COR-L47 (cell line): ENCODE results near the gene SLIT3.

Source experiments
- DNase-seq: peaks from one replicate; lab custom pipeline; 2025; lab: John Stamatoyannopoulos, UW

SLIT3 gene

GRCh38 chr5:169174923-169175322, 126.0 kb downstream of the SLIT3 start:
- DNase-seq = no peak

GRCh38 chr5:169173372-169173771, 127.6 kb downstream of the SLIT3 start:
- no peak for DNase-seq

- no peak for DNase-seq
Observed at GRCh38 chr5:169171515-169171914, 129.4 kb downstream of the SLIT3 start.

DNA sequence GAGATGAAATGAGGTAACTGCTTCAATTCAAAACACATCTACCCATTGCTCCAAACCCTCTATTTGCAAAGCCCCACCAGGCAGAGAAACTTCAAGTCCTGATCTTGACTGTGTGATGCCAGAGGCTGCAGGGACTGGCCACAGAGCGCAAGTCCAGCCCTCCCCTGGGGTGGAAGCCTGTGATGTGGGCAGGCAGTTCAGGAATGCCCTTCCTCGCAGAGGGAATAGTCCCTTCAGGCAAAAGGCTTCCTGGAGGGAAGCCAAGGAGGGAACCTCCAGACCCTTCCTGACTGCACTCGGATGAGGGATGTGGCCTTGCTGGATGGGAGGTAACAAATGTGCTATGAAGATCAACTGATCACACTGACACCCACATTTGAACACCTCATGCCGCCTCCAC, 131.2 kb downstream of the SLIT3 start:
- no peak for DNase-seq

GRCh38 chr5:169168280-169168679, 132.7 kb downstream of the SLIT3 start:
- no peak for DNase-seq

- DNase-seq = no peak
Observed at GRCh38 chr5:169166078-169166477, 134.9 kb downstream of the SLIT3 start.

DNA sequence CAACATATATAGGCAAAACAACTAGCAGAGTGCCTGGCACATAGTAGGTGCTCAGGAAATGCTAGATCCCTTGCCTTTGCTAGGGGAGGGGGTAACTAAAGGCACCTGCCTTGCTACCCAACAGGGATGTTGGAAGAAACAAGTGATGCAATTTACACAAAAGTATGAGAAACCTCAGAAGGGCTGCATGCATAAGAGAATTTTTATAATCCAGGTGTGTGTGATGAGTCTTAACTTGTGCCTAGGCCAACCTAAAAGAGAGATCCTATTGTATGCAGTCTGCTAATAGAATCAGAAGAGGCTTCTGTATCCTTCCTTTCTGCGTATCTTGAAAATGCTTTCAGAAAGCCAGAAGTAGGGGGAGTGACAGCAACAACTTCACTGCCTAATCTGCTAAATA, 135.9 kb downstream of the SLIT3 start:
- DNase-seq = no peak

GRCh38 chr5:169164481-169164925, 136.4 kb downstream of the SLIT3 start:
- no peak for DNase-seq

GRCh38 chr5:169162407-169162806, 138.5 kb downstream of the SLIT3 start:
- no peak for DNase-seq

DNA sequence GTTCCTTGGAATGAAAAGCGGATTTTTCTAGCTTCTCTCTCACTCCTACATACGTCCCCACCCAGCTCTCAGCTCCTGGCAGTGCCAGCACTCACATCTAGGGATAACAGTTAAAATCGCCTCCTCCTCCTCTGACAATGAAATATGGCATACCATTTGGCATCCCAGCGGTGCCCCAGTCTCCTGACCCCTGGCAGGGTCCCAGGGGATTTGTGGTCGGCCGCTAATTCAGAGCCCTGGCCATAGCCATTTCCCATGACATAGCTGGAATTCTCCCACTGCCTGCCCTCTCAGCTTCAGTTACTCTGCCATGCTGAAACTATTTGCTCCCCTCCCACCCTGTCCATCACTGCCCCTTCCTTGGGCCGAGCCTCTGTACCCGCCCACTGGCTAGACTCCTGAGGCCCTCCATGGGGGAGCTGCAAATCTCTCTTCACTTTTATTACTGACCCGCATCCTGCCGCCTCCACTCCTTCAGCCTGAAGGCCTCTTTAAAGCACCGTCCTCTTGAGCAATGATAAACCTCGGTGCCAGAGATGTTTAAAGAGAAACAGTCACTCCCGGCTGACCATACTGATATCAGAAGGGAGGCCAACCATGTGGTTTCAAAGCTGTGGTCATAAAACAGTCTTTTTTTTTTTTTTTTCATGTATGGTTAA, 139.8 kb downstream of the SLIT3 start:
- no peak for DNase-seq

GRCh38 chr5:169160405-169160901, 140.5 kb downstream of the SLIT3 start:
- no peak for DNase-seq

- no peak for DNase-seq
Observed at GRCh38 chr5:169158764-169159163, 142.2 kb downstream of the SLIT3 start.

- DNase-seq = no peak
Observed at GRCh38 chr5:169157064-169157463, 143.9 kb downstream of the SLIT3 start.

DNA sequence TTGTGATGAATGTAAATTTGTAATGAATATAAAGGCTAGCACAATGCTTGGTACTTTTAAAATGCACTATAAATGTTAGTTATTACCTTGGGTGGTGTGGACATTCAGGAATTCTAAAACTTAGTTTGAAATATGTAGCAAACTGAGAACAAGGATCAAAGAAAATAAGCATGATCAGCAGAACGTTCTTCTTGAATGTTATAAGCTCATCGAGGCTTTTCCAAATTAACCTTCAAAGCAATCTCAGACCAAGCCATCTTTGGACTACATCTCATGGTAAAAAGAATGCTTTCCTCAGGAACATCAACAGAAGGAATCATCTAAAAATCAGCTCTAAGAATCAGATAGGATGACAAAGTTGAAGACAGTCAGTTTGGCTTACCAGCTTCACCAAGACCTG, 146.3 kb downstream of the SLIT3 start:
- no peak for DNase-seq

- DNase-seq = no peak
Observed at GRCh38 chr5:169153405-169153804, 147.5 kb downstream of the SLIT3 start.

DNA sequence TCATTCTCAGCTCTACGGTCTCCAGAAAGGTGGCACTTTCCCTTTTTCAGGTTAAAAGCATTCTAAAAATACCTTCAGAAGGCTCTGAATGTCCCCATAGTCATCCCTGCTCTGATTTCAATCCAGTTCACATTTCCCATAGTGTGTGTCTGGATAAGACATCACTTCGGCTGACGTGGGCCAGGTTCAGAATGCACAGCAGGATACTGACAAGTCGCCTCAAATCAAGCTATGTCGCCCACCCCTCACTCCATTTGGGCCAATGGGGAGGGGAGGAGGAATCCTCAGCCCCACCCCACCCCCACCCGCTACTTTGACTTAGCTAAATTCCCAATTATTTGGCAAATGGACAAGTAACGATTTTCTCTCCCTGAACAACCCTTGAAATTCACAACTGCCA, 148.0 kb downstream of the SLIT3 start:
- DNase-seq = no peak

- DNase-seq = no peak
Observed at GRCh38 chr5:169152453-169152852, 148.5 kb downstream of the SLIT3 start.

DNA sequence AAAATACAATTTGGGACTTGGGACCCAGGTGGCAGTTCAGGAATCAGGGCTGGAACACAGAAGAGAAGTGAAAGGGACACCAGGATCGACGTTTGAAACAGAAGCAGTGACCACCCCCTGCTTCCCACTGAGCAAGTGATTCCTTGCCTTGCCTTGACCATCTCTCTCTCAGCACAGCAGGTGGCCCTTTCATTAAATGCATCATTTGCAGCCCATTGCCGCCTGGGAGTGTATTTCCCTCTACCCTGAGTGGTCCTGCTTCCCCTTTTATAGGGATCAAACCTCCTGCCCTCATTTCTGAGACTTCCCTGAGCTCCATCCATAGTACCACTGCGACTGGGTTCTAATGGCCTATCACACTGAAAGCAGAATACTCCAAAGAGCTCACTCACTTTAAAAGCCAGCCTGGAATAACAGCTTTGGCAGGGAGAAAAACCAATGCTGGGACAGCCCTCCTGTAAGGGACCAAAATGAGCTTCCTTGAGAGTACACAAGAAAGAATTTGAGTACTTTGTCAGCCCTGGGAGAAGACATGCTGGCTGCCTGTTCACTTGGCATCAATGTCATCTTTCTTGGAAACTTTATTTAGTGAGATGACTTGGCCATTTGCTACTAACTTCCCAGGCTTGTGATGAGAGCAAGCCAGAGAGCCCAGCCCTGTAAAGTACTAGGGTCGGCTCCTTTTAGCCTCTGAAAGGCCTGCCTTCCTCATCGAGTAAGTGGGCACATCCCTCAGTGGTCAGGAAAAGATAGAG, 149.7 kb downstream of the SLIT3 start:
- no peak for DNase-seq

DNA sequence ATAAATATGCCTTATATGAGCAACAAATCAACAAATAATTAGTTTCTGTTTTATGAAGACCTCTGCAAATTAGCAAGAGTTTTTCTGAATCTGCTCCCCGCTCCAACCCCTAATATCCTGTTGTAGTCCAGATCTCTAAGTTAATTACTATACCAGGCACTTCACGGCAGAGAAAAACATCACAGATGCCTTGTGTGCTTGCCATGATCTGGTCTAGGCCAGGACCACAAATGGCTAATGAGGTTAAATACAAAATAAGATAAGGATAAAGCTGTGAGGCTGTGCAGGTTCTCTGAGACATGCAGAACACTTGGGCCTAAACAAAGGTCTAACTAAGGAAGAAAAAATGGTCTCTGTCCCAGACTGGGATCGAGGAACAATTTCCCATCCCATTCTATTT, 150.8 kb downstream of the SLIT3 start:
- no peak for DNase-seq

GRCh38 chr5:169149317-169149716, 151.6 kb downstream of the SLIT3 start:
- no peak for DNase-seq

GRCh38 chr5:169148138-169148740, 152.7 kb downstream of the SLIT3 start:
- no peak for DNase-seq

DNA sequence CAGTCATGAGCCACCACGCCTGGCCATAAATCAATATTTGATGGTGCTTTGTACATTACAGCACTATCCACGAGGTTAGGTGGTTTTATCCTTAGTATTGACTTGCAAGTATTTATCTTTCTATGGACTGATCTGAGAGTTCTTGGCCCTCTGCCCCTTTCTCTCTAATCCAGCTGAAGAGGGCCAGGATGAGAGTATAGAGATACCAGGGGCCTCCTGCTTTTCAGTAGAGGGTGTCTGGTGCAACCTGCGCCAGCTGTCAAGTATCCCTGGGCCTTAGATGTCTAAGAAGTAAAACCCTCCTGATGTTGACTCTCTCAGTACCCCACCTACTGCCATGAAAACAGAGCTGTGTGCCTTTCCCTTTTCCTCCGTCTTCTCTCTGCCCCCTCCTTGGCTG, 153.4 kb downstream of the SLIT3 start:
- no peak for DNase-seq

DNA sequence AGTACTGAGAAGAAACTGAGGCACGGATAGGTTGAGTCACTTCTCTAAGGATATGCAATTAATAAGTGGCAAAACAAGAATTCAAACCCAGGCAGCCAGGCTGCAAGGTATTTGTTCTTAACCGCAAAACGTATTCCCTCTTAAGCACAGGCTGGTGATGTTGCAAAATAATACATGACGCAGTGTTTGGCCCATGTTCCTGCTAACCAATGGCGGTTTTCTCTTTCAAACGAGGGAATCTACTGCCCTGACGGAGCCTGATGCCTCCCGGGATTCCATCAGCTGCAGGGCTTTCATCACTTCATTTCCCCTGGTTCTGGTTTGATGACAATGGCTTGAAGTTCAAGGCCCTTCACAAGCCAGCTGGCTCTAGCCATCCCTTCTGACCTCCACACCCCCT, 154.8 kb downstream of the SLIT3 start:
- DNase-seq = no peak
